ENCODE measurements around the gene IQCN. TPM values are rescaled to one million over a fixed set of nuclear protein-coding genes. Genes with fewer than 3 reads are reported as not detected.

The IQCN gene
- total and polyA plus RNA-seq, 10 of the 15 experiments (the other 5 are each of a cell fraction or from before 2014, with no cell fraction given) = 0.01 to 0.54 (median 0.23) TPM; not detected in 3

DNA sequence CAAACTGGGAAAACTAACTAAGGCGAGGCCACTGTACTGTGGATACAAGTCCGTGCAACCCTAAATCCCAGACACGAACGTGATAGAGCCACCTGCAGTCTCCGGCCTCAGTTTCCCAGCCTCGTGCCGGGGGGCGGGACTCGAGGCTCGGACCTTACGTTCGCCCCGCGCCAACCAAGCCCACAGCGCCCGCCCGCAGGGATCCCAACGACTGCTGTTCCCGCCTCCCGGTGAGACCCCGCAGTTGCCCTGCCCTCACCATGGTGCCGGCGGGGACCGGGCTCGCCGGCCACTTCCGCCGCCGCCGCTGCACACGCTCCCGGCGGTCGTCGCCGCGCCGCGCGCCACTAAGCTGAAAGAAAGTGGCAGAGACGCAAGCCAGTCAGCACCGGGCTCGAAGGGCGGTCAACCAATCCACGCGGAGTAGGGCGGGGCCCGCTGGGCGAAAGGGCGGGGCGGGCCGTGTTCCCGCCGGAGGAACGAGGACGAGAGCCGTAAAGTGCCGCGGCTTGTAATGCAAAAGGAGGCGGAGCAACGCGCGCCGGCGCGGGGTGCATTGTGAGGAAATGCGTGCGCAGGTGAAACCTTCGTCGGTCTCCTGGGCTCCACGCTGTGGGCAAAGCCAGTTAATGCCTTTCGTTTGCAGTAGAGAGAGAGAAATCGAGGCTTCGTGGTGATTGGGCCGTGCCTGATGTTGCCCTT, 48.7 kb upstream of the IQCN start, which contains the start of gene LSM4:
Gene LSM4 (minus strand): TSS at position 318 of the 702 bp plus-strand sequence. CDS start 56 bp downstream, at position 262.
- ChIA-PET SMC1A (ENCODE audit: uncharacterized antibody, unreplicated experiment) (interaction anchor here (1.0 to 3.8 kb wide), 8 partner anchors 13 to 93 kb away, joined by 3 to 84 read pairs (median 8); partner anchors contain the start of gene JUND), CTCF (interaction anchor here (0.7 to 3.8 kb wide), 17 partner anchors 8 to 300 kb away, joined by 3 to 178 read pairs (median 4); partner anchors contain the start of genes JUND and MPV17L2), POLR2A (interaction anchor here (0.6 to 4.0 kb wide), 18 partner anchors 15 to 1107 kb away, joined by 3 to 179 read pairs (median 4); partner anchors contain the start of genes JUND, MPV17L2 and RAB3A), RAD21 (ENCODE audit: unreplicated experiment) (interaction anchor here (0.9 to 6.0 kb wide), 12 partner anchors 16 to 131 kb away, joined by 3 to 167 read pairs (median 4); partner anchors contain the start of gene JUND)
- DNase-seq (ENCODE audit: low read depth, low spot score) (peak; percentile 96), FAIRE-seq (peak; percentile 98), ATAC-seq (peak; percentile 98)
- peak within 1 kb of the TSS; percentile 65 for H3K4me2 ChIP-seq (ENCODE audit: control insufficient read depth, insufficient read depth)
- no TSS peak for BruUV-seq (replicated peaks)
- peak within 1 kb of the TSS; percentile 90 for H3K27ac ChIP-seq (ENCODE audit: control insufficient read depth, insufficient read depth)
- H4K20me1 ChIP-seq (ENCODE audit: control insufficient read depth, insufficient read depth) = no peaks in the 10 kb centered on the region
- intact Hi-C loops (cut with micrococcal nuclease; ENCODE audit: unreplicated experiment) (loop anchor here (1.0 kb wide), 3 partner anchors 19 to 44 kb away; no protein-coding TSS in a partner anchor), in situ Hi-C loops (cut with MboI) (loop anchor here (5.0 kb wide), 1 partner anchor 46 kb away; no protein-coding TSS in a partner anchor)
- 1% methylated on average over 75 of the region's 75 CpGs for WGBS (ENCODE audit: insufficient coverage, insufficient replicate concordance, low lambda C conversion rate, missing lambda C conversion rate)
- H3K4me3 ChIP-seq = peak within 1 kb of the TSS; percentile 86
- H3K9me3 ChIP-seq (replicated peaks; ENCODE audit: control insufficient read depth, insufficient read depth, low read length) = no peaks in the 10 kb centered on the region; the same call in 2 of the 3 replicates
- H3K79me2 ChIP-seq (ENCODE audit: control insufficient read depth, insufficient read depth, low read length) = peaks cover 43% of the 10 kb centered on the region
- peak within 1 kb of the TSS; percentile 75 for H3K9ac ChIP-seq (ENCODE audit: control insufficient read depth, insufficient read depth, low read length)
- H2AFZ ChIP-seq (ENCODE audit: control insufficient read depth, low read depth, low read length) = peak within 1 kb of the TSS; percentile 69
- peaks cover 2 to 3% of the 10 kb centered on the region in 2 experiments; a peak in 3 of 4 replicates for H3K36me3 ChIP-seq (ENCODE audit: control insufficient read depth in 2 of 2, insufficient read depth in 2 of 2, low read length in 1 of 2)
- H3K27me3 ChIP-seq (replicated peaks in 1 of 2; ENCODE audit: control insufficient read depth in 2 of 2, insufficient read depth in 2 of 2, low read length in 1 of 2) = no peaks in the 10 kb centered on the region
- peaks cover 32% of the 10 kb centered on the region for H3K4me1 ChIP-seq (ENCODE audit: control insufficient read depth, insufficient read depth, low read length)
- TF ChIP-seq, protein P1, sequence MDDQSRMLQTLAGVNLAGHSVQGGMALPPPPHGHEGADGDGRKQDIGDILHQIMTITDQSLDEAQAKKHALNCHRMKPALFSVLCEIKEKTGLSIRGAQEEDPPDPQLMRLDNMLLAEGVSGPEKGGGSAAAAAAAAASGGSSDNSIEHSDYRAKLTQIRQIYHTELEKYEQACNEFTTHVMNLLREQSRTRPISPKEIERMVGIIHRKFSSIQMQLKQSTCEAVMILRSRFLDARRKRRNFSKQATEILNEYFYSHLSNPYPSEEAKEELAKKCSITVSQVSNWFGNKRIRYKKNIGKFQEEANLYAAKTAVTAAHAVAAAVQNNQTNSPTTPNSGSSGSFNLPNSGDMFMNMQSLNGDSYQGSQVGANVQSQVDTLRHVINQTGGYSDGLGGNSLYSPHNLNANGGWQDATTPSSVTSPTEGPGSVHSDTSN (IDR thresholded peaks at IDR 0.05; ENCODE audit: insufficient replicate concordance, low read depth, low read length) = peak; percentile 93
- no peak for TF ChIP-seq NFIC (IDR thresholded peaks at IDR 0.05; ENCODE audit: low read depth, low read length)
- 0 out of 2 replicates have a peak, but pooled peaks have one; percentile 3 for TF ChIP-seq CBFB (IDR thresholded peaks at IDR 0.05; ENCODE audit: low read depth)
- peak; percentile 94 for TF ChIP-seq POLR2A (IDR thresholded peaks at IDR 0.05; ENCODE audit: low read depth, low read length)
- TF ChIP-seq ATF7 (IDR thresholded peaks at IDR 0.05; ENCODE audit: low read depth) = no peak; the same call in 1 of the 2 replicates
- peak; percentile 22; the same call in 1 of the 2 replicates for TF ChIP-seq NBN (IDR thresholded peaks at IDR 0.05)
- 0 out of 2 replicates have a peak, but pooled peaks have one; percentile 41 for TF ChIP-seq ASH2L (IDR thresholded peaks at IDR 0.05; ENCODE audit: borderline replicate concordance, low read depth)
- peak; percentile 91 for TF ChIP-seq NFYB (IDR thresholded peaks at IDR 0.05; ENCODE audit: insufficient read depth, low read depth, low read length)
- no peak for TF ChIP-seq MEF2B (IDR thresholded peaks at IDR 0.05; ENCODE audit: partially characterized antibody, poor library complexity, severe bottlenecking)
- TF ChIP-seq FOS (IDR thresholded peaks at IDR 0.05; ENCODE audit: borderline replicate concordance, extremely low read depth, insufficient read length) = peak; percentile 68
- TF ChIP-seq EED (IDR thresholded peaks at IDR 0.05; ENCODE audit: low read depth) = no peak
- TF ChIP-seq TBL1XR1 (IDR thresholded peaks at IDR 0.05; ENCODE audit: low read depth, low read length) = no peak
- TF ChIP-seq, protein P2, sequence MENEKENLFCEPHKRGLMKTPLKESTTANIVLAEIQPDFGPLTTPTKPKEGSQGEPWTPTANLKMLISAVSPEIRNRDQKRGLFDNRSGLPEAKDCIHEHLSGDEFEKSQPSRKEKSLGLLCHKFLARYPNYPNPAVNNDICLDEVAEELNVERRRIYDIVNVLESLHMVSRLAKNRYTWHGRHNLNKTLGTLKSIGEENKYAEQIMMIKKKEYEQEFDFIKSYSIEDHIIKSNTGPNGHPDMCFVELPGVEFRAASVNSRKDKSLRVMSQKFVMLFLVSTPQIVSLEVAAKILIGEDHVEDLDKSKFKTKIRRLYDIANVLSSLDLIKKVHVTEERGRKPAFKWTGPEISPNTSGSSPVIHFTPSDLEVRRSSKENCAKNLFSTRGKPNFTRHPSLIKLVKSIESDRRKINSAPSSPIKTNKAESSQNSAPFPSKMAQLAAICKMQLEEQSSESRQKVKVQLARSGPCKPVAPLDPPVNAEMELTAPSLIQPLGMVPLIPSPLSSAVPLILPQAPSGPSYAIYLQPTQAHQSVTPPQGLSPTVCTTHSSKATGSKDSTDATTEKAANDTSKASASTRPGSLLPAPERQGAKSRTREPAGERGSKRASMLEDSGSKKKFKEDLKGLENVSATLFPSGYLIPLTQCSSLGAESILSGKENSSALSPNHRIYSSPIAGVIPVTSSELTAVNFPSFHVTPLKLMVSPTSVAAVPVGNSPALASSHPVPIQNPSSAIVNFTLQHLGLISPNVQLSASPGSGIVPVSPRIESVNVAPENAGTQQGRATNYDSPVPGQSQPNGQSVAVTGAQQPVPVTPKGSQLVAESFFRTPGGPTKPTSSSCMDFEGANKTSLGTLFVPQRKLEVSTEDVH (IDR thresholded peaks at IDR 0.05; ENCODE audit: low read depth, partially characterized antibody) = no peak
- peak; percentile 93 for TF ChIP-seq DPF2 (IDR thresholded peaks at IDR 0.05)
- TF ChIP-seq MYB (IDR thresholded peaks at IDR 0.05; ENCODE audit: borderline replicate concordance, low read depth, low read length) = no peak
- TF ChIP-seq ZNF217 (IDR thresholded peaks at IDR 0.05) = peak; percentile 21; the same call in 1 of the 2 replicates
- TF ChIP-seq, protein P3, sequence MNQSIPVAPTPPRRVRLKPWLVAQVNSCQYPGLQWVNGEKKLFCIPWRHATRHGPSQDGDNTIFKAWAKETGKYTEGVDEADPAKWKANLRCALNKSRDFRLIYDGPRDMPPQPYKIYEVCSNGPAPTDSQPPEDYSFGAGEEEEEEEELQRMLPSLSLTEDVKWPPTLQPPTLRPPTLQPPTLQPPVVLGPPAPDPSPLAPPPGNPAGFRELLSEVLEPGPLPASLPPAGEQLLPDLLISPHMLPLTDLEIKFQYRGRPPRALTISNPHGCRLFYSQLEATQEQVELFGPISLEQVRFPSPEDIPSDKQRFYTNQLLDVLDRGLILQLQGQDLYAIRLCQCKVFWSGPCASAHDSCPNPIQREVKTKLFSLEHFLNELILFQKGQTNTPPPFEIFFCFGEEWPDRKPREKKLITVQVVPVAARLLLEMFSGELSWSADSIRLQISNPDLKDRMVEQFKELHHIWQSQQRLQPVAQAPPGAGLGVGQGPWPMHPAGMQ (IDR thresholded peaks at IDR 0.05; ENCODE audit: borderline replicate concordance) = no peak
- TF ChIP-seq RBBP5 (conservative IDR thresholded peaks at IDR 0.05) = no peak
